ENCODE data around the gene RHBDL3.
"Not testable (repeated sequence)": the region's sequence is repeated elsewhere in the genome, so short reads cannot be mapped to it uniquely, and the experiment has no call there.

- TF ChIP-seq, protein P1, sequence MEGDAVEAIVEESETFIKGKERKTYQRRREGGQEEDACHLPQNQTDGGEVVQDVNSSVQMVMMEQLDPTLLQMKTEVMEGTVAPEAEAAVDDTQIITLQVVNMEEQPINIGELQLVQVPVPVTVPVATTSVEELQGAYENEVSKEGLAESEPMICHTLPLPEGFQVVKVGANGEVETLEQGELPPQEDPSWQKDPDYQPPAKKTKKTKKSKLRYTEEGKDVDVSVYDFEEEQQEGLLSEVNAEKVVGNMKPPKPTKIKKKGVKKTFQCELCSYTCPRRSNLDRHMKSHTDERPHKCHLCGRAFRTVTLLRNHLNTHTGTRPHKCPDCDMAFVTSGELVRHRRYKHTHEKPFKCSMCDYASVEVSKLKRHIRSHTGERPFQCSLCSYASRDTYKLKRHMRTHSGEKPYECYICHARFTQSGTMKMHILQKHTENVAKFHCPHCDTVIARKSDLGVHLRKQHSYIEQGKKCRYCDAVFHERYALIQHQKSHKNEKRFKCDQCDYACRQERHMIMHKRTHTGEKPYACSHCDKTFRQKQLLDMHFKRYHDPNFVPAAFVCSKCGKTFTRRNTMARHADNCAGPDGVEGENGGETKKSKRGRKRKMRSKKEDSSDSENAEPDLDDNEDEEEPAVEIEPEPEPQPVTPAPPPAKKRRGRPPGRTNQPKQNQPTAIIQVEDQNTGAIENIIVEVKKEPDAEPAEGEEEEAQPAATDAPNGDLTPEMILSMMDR (IDR thresholded peaks at IDR 0.05), result not testable (repeated sequence)
- not testable (repeated sequence) for TF ChIP-seq KAT7 (CRISPR knock-in tag; IDR thresholded peaks at IDR 0.05; ENCODE audit: borderline replicate concordance); CREM (CRISPR knock-in tag; IDR thresholded peaks at IDR 0.05); NR1H2 (CRISPR knock-in tag; IDR thresholded peaks at IDR 0.05); FOXP4 (CRISPR knock-in tag; IDR thresholded peaks at IDR 0.05); ESRRA (CRISPR knock-in tag; IDR thresholded peaks at IDR 0.05; ENCODE audit: borderline replicate concordance)
- TF ChIP-seq, protein P2, sequence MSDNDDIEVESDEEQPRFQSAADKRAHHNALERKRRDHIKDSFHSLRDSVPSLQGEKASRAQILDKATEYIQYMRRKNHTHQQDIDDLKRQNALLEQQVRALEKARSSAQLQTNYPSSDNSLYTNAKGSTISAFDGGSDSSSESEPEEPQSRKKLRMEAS (CRISPR knock-in tag; IDR thresholded peaks at IDR 0.05), result not testable (repeated sequence)
- TF ChIP-seq, protein P3, sequence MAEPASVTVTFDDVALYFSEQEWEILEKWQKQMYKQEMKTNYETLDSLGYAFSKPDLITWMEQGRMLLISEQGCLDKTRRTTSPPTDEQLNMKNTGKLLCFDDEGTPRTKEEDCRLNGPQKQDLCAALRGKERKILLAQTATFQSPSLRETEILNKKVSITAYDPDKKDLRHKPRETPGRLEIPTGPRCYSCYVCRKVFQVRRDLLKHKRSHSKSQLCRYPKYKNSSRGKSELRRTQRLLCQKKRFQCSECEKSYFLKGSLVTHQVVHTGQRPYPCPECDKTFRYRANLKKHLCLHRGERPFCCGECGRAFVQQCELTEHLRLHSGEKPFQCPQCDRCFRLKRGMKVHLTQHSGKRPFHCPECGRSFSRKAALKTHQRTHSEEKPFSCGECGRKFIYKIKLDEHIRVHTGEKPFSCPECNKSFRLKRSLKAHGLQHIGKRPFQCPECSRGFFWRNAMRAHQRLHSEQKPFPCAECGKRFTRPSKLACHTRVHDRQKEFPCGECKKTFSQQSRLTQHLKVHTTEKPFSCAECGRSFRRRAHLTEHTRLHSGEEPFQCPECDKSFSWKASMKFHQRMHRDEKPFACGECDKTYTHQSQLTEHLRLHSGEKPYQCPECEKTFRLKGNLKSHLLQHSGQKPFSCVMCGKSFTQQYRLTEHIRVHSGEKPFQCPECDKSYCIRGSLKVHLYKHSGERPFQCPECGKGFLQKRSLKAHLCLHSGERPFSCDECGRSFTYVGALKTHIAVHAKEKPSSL (CRISPR knock-in tag; conservative IDR thresholded peaks at IDR 0.05), result not testable (repeated sequence)
These were observed 54.4 kb downstream of the RHBDL3 start for GRCh38 chr17:32320080-32320479.
